Fibroblast of lung (primary cell): ENCODE measurements around the gene CAMK2B. TPM values are rescaled to one million over a fixed set of nuclear protein-coding genes. Genes with fewer than 3 reads are reported as not detected.

ENCODE experiments used
- DNase-seq, 2 donors: peaks; one replicate each; pipeline versions ENCODE4 v3.0.0 to v3.0.0-alpha.2; 2010; ENCODE audit warnings: low read depth in 2 of 2
- H2AFZ ChIP-seq: 2 replicates; pipeline ENCODE4 v1.5.1; 2012; ENCODE audit warnings: low read length, control low read depth, inconsistent platforms
- H3K27ac ChIP-seq: 2 replicates; pipeline ENCODE4 v1.5.1; 2011; ENCODE audit warnings: low read length, control low read depth; ENCODE audit not compliant: insufficient read depth
- H3K27me3 ChIP-seq: 2 replicates; pipeline ENCODE4 v1.5.1; 2011; ENCODE audit warnings: mild to moderate bottlenecking, low read length; ENCODE audit not compliant: control insufficient read depth, insufficient read depth
- H3K36me3 ChIP-seq: 2 replicates; pipeline ENCODE4 v1.5.1; 2011; ENCODE audit warnings: low read length; ENCODE audit not compliant: control insufficient read depth, insufficient read depth
- H3K4me1 ChIP-seq: 2 replicates; pipeline ENCODE4 v1.5.1; 2011; ENCODE audit warnings: low read length; ENCODE audit not compliant: control insufficient read depth, insufficient read depth; ENCODE audit errors: extremely low read depth
- H3K4me2 ChIP-seq: 2 replicates; pipeline ENCODE4 v1.5.1; 2011; ENCODE audit warnings: low read length, control low read depth; ENCODE audit not compliant: insufficient read depth; ENCODE audit errors: extremely low read depth
- H3K4me3 ChIP-seq, 4 experiments: fragments of 200-600 bp in 1 of 4; sonication (generic) in 1 of 4; replicated peaks in 1 of 4; 2 replicates each; pipeline ENCODE4 v1.5.1; 2011 to 2016; ENCODE audit warnings: low read length in 4 of 4, low read depth in 3 of 4, mild to moderate bottlenecking in 3 of 4, control low read depth in 2 of 4, inconsistent platforms in 1 of 4, mixed read lengths in 1 of 4; ENCODE audit not compliant: insufficient read depth in 1 of 4; ENCODE audit errors: control extremely low read depth in 1 of 4
- H3K79me2 ChIP-seq: 2 replicates; pipeline ENCODE4 v1.5.1; 2012; ENCODE audit warnings: mild to moderate bottlenecking, low read length, inconsistent platforms; ENCODE audit not compliant: control insufficient read depth, insufficient read depth
- H3K9ac ChIP-seq: 2 replicates; pipeline ENCODE4 v1.5.1; 2011; ENCODE audit warnings: mild to moderate bottlenecking, low read length, control low read depth; ENCODE audit not compliant: insufficient read depth
- H3K9me3 ChIP-seq: 2 replicates; pipeline ENCODE4 v1.5.1; 2012; ENCODE audit warnings: low read depth, low read length; ENCODE audit not compliant: control insufficient read depth, insufficient read depth
- H4K20me1 ChIP-seq: 2 replicates; pipeline ENCODE4 v1.5.1; 2011; ENCODE audit warnings: low read length; ENCODE audit not compliant: control insufficient read depth, insufficient read depth; ENCODE audit errors: extremely low read depth
- EZH2 ChIP-seq: IDR thresholded peaks from 2 replicates; pipeline ENCODE4 v1.5.1; 2012; ENCODE audit warnings: low read length, control low read depth, mild to moderate bottlenecking; ENCODE audit errors: missing control alignments
- polyA plus RNA-seq, 2 donors: library from polyadenylated mRNA; depleted of rRNA in 1 of 2; stranded (reverse) in 1 of 2; unstranded in 1 of 2; fragments of >200 nt; gene quantifications; 2 replicates each; pipeline ENCODE4 v1.2.1, GENCODE V29; 2011 to 2012; ENCODE audit warnings: missing spikeins in 1 of 2
- total RNA-seq: library from RNA; depleted of rRNA; stranded (reverse); fragments of >200 nt; gene quantifications from 2 replicates; pipeline ENCODE4 v1.2.1, GENCODE V29; 2014
- TF ChIP-seq, protein P1 (sequence below), 2 donors: IDR thresholded peaks in 1 of 2; conservative IDR thresholded peaks in 1 of 2; 1 replicate in 1 of 2; 2 replicates in 1 of 2; pipeline ENCODE4 v1.5.1; 2011 to 2012; ENCODE audit warnings: low read length in 2 of 2, control low read depth in 1 of 2, inconsistent platforms in 1 of 2, low read depth in 1 of 2, mild to moderate bottlenecking in 1 of 2

The CAMK2B gene
- total and polyA plus RNA-seq, 2 donors (not counting 1 experiment from before 2014, with no cell fraction given): 0.06 to 0.17 TPM

DNA sequence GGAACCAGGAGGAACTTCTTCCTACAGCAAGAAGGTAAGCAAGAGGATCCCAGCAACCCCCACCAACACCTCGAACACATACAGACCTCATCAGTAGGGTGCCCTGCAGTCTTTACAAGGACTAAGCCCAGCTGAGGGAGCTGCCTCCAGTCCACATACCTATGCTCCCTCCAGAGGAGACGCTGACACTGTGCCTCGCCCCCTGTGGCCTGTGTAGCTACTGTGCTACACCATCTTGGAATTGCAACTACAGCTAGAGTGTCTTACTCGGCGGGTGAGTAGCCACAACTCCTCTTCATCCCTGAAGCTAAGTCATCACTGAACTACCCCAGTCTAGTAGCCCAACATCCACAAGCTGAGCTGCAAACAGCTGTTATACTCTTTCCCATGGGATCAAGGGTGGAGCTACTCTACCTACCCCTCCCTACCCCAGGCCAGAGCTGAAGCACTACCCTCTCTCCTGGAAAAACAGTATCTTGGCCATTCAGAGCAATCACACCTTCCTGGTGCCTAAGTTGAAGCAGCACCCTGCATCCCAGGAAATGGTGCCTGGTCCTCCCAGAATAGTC, 42.2 kb upstream of the CAMK2B start:
- Histone ChIP-seq H3K79me2 (no peaks in the 10 kb centered on the region), H3K36me3 (no peaks in the 10 kb centered on the region), H4K20me1 (no peaks in the 10 kb centered on the region), H3K4me2 (no peak overlapping the region), H3K9me3 (no peaks in the 10 kb centered on the region), H3K9ac (no peak overlapping the region), H3K27me3 (no peaks in the 10 kb centered on the region), H3K27ac (no peak overlapping the region), H3K4me1 (peaks cover 5% of the 10 kb centered on the region), H2AFZ (no peak overlapping the region), H3K4me3 (no peak overlapping the region)
- TF ChIP-seq, protein P1, sequence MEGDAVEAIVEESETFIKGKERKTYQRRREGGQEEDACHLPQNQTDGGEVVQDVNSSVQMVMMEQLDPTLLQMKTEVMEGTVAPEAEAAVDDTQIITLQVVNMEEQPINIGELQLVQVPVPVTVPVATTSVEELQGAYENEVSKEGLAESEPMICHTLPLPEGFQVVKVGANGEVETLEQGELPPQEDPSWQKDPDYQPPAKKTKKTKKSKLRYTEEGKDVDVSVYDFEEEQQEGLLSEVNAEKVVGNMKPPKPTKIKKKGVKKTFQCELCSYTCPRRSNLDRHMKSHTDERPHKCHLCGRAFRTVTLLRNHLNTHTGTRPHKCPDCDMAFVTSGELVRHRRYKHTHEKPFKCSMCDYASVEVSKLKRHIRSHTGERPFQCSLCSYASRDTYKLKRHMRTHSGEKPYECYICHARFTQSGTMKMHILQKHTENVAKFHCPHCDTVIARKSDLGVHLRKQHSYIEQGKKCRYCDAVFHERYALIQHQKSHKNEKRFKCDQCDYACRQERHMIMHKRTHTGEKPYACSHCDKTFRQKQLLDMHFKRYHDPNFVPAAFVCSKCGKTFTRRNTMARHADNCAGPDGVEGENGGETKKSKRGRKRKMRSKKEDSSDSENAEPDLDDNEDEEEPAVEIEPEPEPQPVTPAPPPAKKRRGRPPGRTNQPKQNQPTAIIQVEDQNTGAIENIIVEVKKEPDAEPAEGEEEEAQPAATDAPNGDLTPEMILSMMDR (conservative IDR thresholded peaks at IDR 0.05 in 1 of 2, IDR thresholded peaks at IDR 0.05 in 1 of 2; ENCODE audit: low read depth in 1 of 2, low read length in 2 of 2): no peak
- TF ChIP-seq EZH2: no peak
- DNase-seq: no peak

DNA sequence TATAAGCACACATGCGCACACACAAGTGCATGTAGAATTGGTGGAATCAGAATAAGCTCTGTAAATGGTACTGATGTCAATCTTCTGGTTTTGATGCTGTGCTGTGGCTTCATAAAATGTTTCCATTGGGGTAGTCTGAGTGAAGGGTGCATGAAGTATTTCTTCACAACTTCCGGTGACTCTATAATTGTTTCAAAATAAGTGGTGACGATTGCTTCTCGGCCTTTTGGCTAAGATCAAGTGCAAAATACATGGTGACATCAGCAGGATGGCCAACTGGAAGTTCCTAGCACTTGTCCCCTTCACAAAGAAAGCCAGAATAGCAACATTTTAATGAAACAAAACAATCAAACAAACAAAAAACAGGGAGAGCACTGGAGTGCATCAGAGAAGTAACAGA, 41.6 kb upstream of the CAMK2B start:
- Histone ChIP-seq H3K36me3 (no peaks in the 10 kb centered on the region), H4K20me1 (no peaks in the 10 kb centered on the region), H3K4me3 (no peak overlapping the region), H3K4me2 (no peak overlapping the region), H2AFZ (no peak overlapping the region), H3K9ac (no peak overlapping the region), H3K4me1 (peaks cover 5% of the 10 kb centered on the region), H3K79me2 (no peaks in the 10 kb centered on the region), H3K27ac (no peak overlapping the region), H3K9me3 (no peaks in the 10 kb centered on the region), H3K27me3 (no peaks in the 10 kb centered on the region)
- no peak for TF ChIP-seq EZH2
- TF ChIP-seq, protein P1 (conservative IDR thresholded peaks at IDR 0.05 in 1 of 2, IDR thresholded peaks at IDR 0.05 in 1 of 2; ENCODE audit: low read depth in 1 of 2, low read length in 2 of 2): no peak
- DNase-seq: no peak

DNA sequence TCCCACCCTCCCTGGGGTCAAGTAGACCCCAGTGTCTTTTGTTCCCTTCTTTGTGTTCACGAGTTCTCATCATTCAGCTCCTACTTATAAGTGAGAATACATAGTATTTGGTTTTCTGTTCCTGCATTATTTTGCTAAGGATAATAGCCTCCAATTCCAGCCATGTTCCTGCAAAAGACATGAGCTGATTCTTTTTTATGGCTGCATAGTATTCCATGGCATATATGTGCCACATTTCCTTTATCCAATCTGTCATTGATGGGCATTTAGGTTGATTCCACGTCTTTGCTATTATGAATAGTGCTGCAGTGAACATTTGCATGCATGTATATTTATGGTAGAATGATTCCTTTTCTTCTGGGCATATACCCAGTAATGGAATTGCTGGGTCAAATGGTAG, 28.3 kb upstream of the CAMK2B start:
- Histone ChIP-seq H3K27me3 (no peaks in the 10 kb centered on the region), H3K79me2 (no peaks in the 10 kb centered on the region), H3K4me1 (no peaks in the 10 kb centered on the region), H4K20me1 (no peaks in the 10 kb centered on the region), H2AFZ (no peak overlapping the region), H3K9me3 (no peaks in the 10 kb centered on the region), H3K27ac (no peak overlapping the region), H3K4me2 (no peak overlapping the region), H3K36me3 (no peaks in the 10 kb centered on the region), H3K4me3 (no peak overlapping the region), H3K9ac (no peak overlapping the region)
- no peak for DNase-seq
- TF ChIP-seq, protein P1 (conservative IDR thresholded peaks at IDR 0.05 in 1 of 2, IDR thresholded peaks at IDR 0.05 in 1 of 2; ENCODE audit: low read depth in 1 of 2, low read length in 2 of 2): no peak
- no peak for TF ChIP-seq EZH2
